Gastroesophageal sphincter (tissue), 4 donors: ENCODE data around the gene GPR84. TPM values are rescaled to one million over a fixed set of nuclear protein-coding genes. Genes with fewer than 3 reads are reported as not detected.
"Not testable (repeated sequence)": the region's sequence is repeated elsewhere in the genome, so short reads cannot be mapped to it uniquely, and the experiment has no call there.

Source experiments
- ATAC-seq: fragments of 150-250 bp; one replicate; pipeline ENCODE4 v1.9.1; 2016; ENCODE audit warnings: mild to moderate bottlenecking, moderate library complexity
- H3K27ac ChIP-seq, 4 donors: fragments of 200-600 bp; sonication (generic) in 3 of 4; 1 replicate in 3 of 4; 2 replicates in 1 of 4; pipeline ENCODE4 v1.5.1; 2016 to 2019
- H3K27me3 ChIP-seq: fragments of 200-600 bp; sonication (generic); one replicate; pipeline ENCODE4 v1.5.1; 2019
- H3K36me3 ChIP-seq, 2 donors: fragments of 200-600 bp; sonication (generic); one replicate each; pipeline ENCODE4 v1.5.1; 2019; ENCODE audit warnings: control low read depth in 1 of 2
- H3K4me1 ChIP-seq, 3 donors: fragments of 200-600 bp; sonication (generic); 1 replicate in 2 of 3; 2 replicates in 1 of 3; pipeline ENCODE4 v1.5.1; 2016 to 2019; ENCODE audit warnings: control low read depth in 2 of 3
- H3K4me3 ChIP-seq, 2 donors: fragments of 200-600 bp; sonication (generic); one replicate each; pipeline ENCODE4 v1.5.1; 2019; ENCODE audit warnings: mild to moderate bottlenecking in 1 of 2, moderate library complexity in 1 of 2
- H3K9me3 ChIP-seq, 3 donors: fragments of 200-600 bp; sonication (generic); one replicate each; pipeline ENCODE4 v1.5.1; 2017 to 2019; ENCODE audit warnings: control low read depth in 2 of 3
- EP300 ChIP-seq: sonication (generic); formaldehyde crosslinking; IDR thresholded peaks from one replicate; pipeline ENCODE4 v1.6.1; 2017; ENCODE audit warnings: antibody characterized with exemption, mild to moderate bottlenecking
- POLR2A ChIP-seq, 2 donors: fragments of 450-650 bp; IDR thresholded peaks; one replicate each; pipeline ENCODE4 v1.6.1; 2017; ENCODE audit warnings: antibody characterized with exemption in 2 of 2, mild to moderate bottlenecking in 2 of 2, moderate library complexity in 1 of 2
- POLR2AphosphoS5 ChIP-seq: sonication (generic); formaldehyde crosslinking; IDR thresholded peaks from one replicate; pipeline ENCODE4 v1.6.1; 2017; ENCODE audit warnings: antibody characterized with exemption
- WGBS, 2 donors: methylation state at CpG; one replicate each; pipeline ENCODE4 v1.1.5; 2018; ENCODE audit warnings: low coverage in 1 of 2; 5-methylcytosine and 5-hydroxymethylcytosine counted together
- total RNA-seq, 4 donors: library from RNA; depleted of rRNA; stranded (reverse); fragments of >200 nt; gene quantifications; one replicate each; pipeline ENCODE4 v1.1.0, GENCODE V29; 2016
- TF ChIP-seq, protein P1 (sequence below), 4 experiments: fragments of 200-600 bp in 2 of 4; fragments of 450-650 bp in 2 of 4; sonication (generic) in 1 of 4; IDR thresholded peaks; one replicate each; pipeline ENCODE4 v1.5.1; 2017 to 2019; ENCODE audit warnings: antibody characterized with exemption in 4 of 4, mild to moderate bottlenecking in 2 of 4, moderate library complexity in 2 of 4

Gene GPR84
- total RNA-seq, 4 donors from 2014 or later = 0.54 TPM; not detected in 3

DNA sequence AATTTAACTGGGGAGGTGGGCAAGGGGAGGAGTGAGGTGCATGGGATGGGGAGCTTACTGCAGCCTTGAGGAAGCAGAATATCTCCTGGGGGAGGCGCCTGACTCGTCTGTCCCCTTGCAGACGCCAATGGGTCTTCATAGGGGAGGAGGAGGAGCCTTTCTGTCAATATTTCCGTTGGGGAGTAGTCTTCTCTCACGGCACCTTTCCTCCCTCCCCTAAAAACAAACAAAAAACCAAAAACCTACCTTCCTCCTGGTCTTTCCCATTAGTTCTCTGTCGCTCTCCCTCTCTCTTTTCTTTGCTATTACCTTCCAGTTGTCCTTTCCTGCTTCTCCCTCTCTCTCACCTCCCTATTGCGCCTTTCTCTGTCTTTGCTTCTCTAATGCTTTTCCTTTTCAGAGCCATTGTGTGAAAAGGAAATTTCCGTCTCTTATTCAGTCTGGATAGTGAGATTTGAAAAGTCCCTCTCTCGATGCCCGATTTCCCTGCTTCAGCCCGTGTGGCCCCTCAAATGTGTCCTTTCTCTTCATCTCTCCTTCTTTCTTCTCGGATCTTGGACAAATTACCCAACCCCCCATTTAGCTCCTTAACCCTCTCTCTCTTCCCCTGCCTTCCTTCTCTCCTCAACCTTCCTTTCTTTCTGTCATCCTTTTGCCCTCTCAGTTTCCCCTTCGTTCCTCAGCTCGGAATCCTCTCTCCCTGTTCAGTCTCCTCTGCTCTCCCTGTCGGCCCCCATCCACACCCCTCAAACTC, 5.9 kb downstream of the GPR84 start:
- Histone ChIP-seq H3K4me3 (peak overlapping the region; percentile 62 to 82), H3K36me3 (no peaks in the 10 kb centered on the region), H3K4me1 (peaks cover 2 to 61% (median 6%) of the 10 kb centered on the region in 3 donors), H3K27me3 (no peaks in the 10 kb centered on the region), H3K27ac (peak overlapping the region; percentile 79 to 91 (median 88)), H3K9me3 (no peaks in the 10 kb centered on the region)
- TF ChIP-seq POLR2AphosphoS5 (no peak), EP300 (no peak), POLR2A (IDR thresholded peaks at IDR 0.05) (no peak)
- ATAC-seq = no peak
- WGBS, 2 donors = 3 to 5% methylated on average over 11 to 15 of the region's 15 CpGs

DNA sequence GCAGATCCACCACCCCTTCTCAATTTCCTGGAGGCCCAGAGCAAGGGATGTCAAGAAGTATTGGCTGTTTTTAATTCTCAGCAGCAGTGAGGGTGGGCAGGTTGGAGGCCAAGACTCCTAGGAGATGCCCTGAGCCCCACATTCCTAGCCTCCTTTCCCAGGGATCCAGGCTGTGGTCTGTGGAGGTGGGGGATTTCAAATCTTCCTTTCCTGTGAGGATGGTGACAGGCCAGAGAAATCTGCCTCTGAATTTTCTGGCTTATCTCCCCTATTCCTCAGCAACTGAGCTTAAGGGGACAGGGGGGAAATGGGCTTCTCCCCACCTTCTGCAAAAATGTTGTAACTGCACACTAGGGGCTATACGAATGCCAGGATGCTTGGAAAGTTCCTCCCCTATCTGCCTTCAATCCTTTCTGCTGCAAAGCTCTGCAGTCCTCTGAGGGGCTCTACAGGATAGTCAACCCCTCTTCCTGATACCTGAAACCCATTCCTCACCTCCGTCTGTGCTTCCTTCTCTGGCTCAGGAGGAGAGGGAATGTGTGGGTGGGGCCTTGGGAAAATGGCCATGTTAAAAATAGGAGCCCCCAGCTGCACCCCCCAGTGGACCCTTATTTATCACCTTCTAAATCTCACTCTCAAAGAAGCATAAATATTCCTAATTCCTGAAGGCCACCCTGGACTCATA, 6.6 kb downstream of the GPR84 start:
- Histone ChIP-seq H3K27ac (peak overlapping the region in 1 of 4 donors; percentile 91), H3K27me3 (no peaks in the 10 kb centered on the region), H3K36me3 (no peaks in the 10 kb centered on the region), H3K4me1 (peaks cover 4 to 68% (median 13%) of the 10 kb centered on the region in 3 donors), H3K4me3 (no peak overlapping the region), H3K9me3 (no peaks in the 10 kb centered on the region)
- 28 to 35% methylated on average over 2 of the region's 2 CpGs for WGBS, 2 donors
- no peak for ATAC-seq
- TF ChIP-seq POLR2A (IDR thresholded peaks at IDR 0.05) (no peak), EP300 (no peak), POLR2AphosphoS5 (no peak)
- TF ChIP-seq, protein P1, sequence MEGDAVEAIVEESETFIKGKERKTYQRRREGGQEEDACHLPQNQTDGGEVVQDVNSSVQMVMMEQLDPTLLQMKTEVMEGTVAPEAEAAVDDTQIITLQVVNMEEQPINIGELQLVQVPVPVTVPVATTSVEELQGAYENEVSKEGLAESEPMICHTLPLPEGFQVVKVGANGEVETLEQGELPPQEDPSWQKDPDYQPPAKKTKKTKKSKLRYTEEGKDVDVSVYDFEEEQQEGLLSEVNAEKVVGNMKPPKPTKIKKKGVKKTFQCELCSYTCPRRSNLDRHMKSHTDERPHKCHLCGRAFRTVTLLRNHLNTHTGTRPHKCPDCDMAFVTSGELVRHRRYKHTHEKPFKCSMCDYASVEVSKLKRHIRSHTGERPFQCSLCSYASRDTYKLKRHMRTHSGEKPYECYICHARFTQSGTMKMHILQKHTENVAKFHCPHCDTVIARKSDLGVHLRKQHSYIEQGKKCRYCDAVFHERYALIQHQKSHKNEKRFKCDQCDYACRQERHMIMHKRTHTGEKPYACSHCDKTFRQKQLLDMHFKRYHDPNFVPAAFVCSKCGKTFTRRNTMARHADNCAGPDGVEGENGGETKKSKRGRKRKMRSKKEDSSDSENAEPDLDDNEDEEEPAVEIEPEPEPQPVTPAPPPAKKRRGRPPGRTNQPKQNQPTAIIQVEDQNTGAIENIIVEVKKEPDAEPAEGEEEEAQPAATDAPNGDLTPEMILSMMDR (IDR thresholded peaks at IDR 0.05) = no peak

DNA sequence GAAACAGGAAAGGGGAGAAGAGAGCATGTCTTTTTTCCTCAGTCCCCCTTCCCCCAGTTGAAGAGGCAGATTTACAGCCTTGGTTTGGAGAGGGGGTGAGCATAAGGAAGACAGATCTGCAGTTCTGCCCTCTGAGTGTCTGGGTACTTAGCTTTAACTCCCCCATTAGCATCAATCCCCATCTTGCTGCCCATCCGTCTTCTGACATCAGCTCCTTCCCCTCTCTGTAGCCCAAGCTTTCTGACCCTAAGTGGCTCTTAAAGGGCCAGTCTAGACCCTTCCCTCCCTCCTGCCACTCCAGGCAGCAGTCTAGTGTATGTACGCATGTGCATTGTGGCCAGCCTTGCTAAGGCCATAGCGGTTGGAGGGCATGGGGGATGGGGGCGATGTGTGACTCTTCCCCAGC, 7.3 kb downstream of the GPR84 start:
- H3K27ac ChIP-seq = peak overlapping the region in 2 of 4 donors; percentile 24 to 91

DNA sequence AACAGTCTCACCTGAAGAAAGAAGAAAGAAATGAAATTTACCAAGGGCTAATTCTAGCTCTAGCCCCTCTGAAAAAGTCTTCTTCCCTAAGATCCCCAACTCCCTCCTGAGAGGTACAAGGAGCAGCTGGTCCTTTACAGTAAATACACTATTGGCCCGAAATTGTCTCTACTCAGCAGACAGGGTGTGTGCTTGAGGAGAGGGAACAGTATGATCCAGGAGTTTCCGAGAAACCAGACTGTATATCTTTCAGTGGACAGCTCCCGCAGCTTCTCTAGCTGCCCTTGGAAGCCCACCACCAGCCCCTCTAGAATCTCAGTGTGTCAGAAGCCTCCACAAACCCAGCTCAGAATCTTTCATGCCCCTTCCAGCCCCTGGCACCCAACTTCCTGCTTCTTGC, 8.1 kb downstream of the GPR84 start:
- Histone ChIP-seq H3K4me1 (peaks cover 4 to 82% (median 22%) of the 10 kb centered on the region in 3 donors), H3K4me3 (no peak overlapping the region), H3K36me3 (peaks cover 0 to 2% of the 10 kb centered on the region in 2 donors), H3K27ac (peak overlapping the region in 2 of 4 donors; percentile 24 to 91), H3K9me3 (no peaks in the 10 kb centered on the region), H3K27me3 (no peaks in the 10 kb centered on the region)
- TF ChIP-seq POLR2AphosphoS5 = peak; percentile 69
- TF ChIP-seq, protein P1 (IDR thresholded peaks at IDR 0.05) = no peak
- TF ChIP-seq EP300 = no peak
- no peak for TF ChIP-seq POLR2A (IDR thresholded peaks at IDR 0.05)
- 58 to 64% methylated on average over 3 of the region's 3 CpGs for WGBS, 2 donors
- no peak for ATAC-seq

More for the DNA sequence above, 7.3 kb downstream of the GPR84 start:
- Histone ChIP-seq H3K9me3 (no peaks in the 10 kb centered on the region), H3K36me3 (no peaks in the 10 kb centered on the region), H3K4me3 (no peak overlapping the region), H3K27me3 (no peaks in the 10 kb centered on the region), H3K4me1 (peaks cover 4 to 75% (median 20%) of the 10 kb centered on the region in 3 donors)
- no peak for ATAC-seq
- TF ChIP-seq, protein P1 (IDR thresholded peaks at IDR 0.05) = no peak
- TF ChIP-seq POLR2AphosphoS5 (no peak), EP300 (no peak), POLR2A (IDR thresholded peaks at IDR 0.05) (no peak)
- WGBS, 2 donors = 65 to 70% methylated on average over 2 to 4 of the region's 4 CpGs

DNA sequence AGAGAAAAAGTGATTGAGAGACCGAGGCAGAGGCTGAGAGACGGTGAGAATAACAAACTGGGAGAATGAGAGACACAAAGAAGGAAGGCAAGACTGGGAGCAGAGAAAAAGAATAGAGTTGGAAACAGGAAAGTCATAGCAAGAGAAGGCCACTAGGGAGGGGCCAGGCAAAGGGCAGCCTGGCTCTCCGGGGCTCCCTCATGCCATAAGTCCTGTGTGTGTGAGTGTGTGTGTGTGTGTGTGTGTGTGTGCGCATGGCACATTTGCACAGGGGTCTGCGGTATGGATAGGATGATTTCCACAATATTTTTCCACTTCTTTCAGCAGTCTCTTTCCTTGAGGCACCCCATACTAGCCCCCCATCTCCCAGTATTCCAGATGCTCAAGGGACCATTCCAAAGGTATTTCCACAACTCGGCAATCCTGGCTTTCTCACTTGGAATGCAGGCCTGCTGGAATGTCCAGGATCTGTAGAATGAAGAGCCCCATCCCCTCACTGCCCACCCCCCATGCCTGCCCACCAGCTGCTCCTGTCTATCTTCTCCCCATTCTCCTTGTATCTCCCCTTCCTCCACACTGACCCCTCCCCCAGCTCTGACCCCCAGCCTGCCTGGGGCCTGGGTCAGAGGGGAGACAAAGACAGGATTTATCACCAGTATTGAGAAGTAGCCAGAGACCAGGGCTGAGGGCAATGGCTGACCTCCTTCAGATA, 9.0 kb downstream of the GPR84 start:
- Histone ChIP-seq H3K27me3 (no peaks in the 10 kb centered on the region), H3K4me1 (peaks cover 4 to 80% (median 22%) of the 10 kb centered on the region in 3 donors), H3K36me3 (peaks cover 0 to 12% of the 10 kb centered on the region in 2 donors), H3K27ac (peak overlapping the region in 1 of 4 donors; percentile 91), H3K4me3 (no peak overlapping the region), H3K9me3 (no peaks in the 10 kb centered on the region)
- no peak for ATAC-seq
- 60 to 64% methylated on average over 4 to 6 of the region's 6 CpGs for WGBS, 2 donors
- TF ChIP-seq, protein P1 (IDR thresholded peaks at IDR 0.05) = no peak
- TF ChIP-seq POLR2AphosphoS5 (no peak), EP300 (no peak), POLR2A (IDR thresholded peaks at IDR 0.05) (no peak)

DNA sequence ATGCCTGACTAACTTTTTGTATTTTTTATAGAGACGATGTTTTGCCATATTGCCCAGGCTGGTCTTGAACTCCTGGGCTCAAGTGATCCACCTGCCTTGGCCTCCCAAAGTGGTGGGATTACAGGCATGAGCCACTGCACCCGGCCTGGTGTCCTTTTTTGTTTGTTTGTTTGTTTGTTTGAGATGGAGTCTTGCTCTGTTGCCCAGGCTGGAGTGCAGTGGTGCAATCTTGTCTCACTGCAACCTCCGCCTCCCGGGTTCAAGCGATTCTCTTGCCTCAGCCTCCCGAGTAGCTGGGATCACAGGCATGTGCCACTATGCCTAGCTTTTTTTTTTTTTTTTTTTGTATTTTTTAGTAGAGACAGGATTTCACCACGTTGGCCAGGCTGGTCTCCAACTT, 10.0 kb downstream of the GPR84 start:
- not testable (repeated sequence) for H3K4me3 ChIP-seq, H3K27me3 ChIP-seq, H3K9me3 ChIP-seq, ATAC-seq
- Histone ChIP-seq H3K4me1 (peaks cover 4 to 74% (median 22%) of the 10 kb centered on the region in 3 donors), H3K27ac (peak overlapping the region in 2 of 4 donors; percentile 11 to 83), H3K36me3 (peaks cover 4 to 22% of the 10 kb centered on the region in 2 donors)
- WGBS, 2 donors = 63 to 71% methylated on average over 5 to 6 of the region's 7 CpGs
